IMR-90 (cell line): ENCODE data around the gene OR2T2. TPM values are rescaled to one million over a fixed set of nuclear protein-coding genes. Genes with fewer than 3 reads are reported as not detected.

ENCODE experiments used
- ATAC-seq: fragments of 200-7000 bp; cut with Tn5 transposase; 2 replicates; pipeline ENCODE4 v1.9.1; 2020; ENCODE audit warnings: low read depth, mild to moderate bottlenecking, moderate library complexity
- BruUV-seq: library from RNA; stranded (reverse); fragments of 400-500 nt; replicated peaks from 2 replicates; lab custom pipeline; 2021; lab: Mats Ljungman, UMichigan
- CTCF ChIA-PET: fragments of 300-600 bp; formaldehyde crosslinking; extraction: SDS; loops from one replicate; lab custom pipeline; 2021; ENCODE audit warnings: antibody characterized with exemption; lab: Yijun Ruan, JAX
- POLR2A ChIA-PET: fragments of 300-600 bp; sonication (Branson Sonifier 250); formaldehyde crosslinking; loops from one replicate; lab custom pipeline; 2022; ENCODE audit warnings: antibody characterized with exemption; ENCODE audit not compliant: unreplicated experiment; lab: Charles Lee
- DNase-seq: peaks from one replicate; pipeline ENCODE4 v3.0.0; 2013
- H2AFZ ChIP-seq: replicated peaks from 2 replicates; pipeline ENCODE3; 2013; ENCODE audit warnings: low read length, mild to moderate bottlenecking; ENCODE audit not compliant: poor library complexity
- H2AK5ac ChIP-seq: 2 replicates; pipeline ENCODE4 v1.6.1; 2013; ENCODE audit warnings: low read depth, low read length, inconsistent platforms
- H2AK9ac ChIP-seq: replicated peaks from 2 replicates; pipeline ENCODE3; 2013; ENCODE audit warnings: mild to moderate bottlenecking, low read depth, low read length, moderate library complexity; ENCODE audit not compliant: poor library complexity
- H2BK120ac ChIP-seq: 2 replicates; pipeline ENCODE4 v1.6.1; 2013; ENCODE audit warnings: low read depth, low read length, inconsistent platforms
- H2BK15ac ChIP-seq: 3 replicates; pipeline ENCODE4 v1.6.1; 2013; ENCODE audit warnings: low read depth, low read length, inconsistent platforms
- H2BK20ac ChIP-seq: 2 replicates; pipeline ENCODE4 v1.6.1; 2013; ENCODE audit warnings: low read depth, mild to moderate bottlenecking, inconsistent platforms, low read length, moderate library complexity
- H2BK5ac ChIP-seq: 2 replicates; pipeline ENCODE4 v1.6.1; 2013; ENCODE audit warnings: mild to moderate bottlenecking, low read depth, low read length, inconsistent platforms; ENCODE audit not compliant: poor library complexity, severe bottlenecking
- H3K14ac ChIP-seq: replicated peaks from 2 replicates; pipeline ENCODE4 v1.6.1; 2013; ENCODE audit warnings: low read depth, low read length, inconsistent platforms
- H3K18ac ChIP-seq: 2 replicates; pipeline ENCODE4 v1.6.1; 2013; ENCODE audit warnings: low read depth, low read length, control low read depth
- H3K23ac ChIP-seq: 2 replicates; pipeline ENCODE4 v1.6.1; 2013; ENCODE audit warnings: low read depth, low read length, inconsistent platforms
- H3K27ac ChIP-seq: 2 replicates; pipeline ENCODE4 v1.5.1; 2013; ENCODE audit warnings: mild to moderate bottlenecking, control low read depth, low read length; ENCODE audit not compliant: insufficient read depth
- H3K27me3 ChIP-seq: 2 replicates; pipeline ENCODE4 v1.6.1; 2013; ENCODE audit warnings: low read length; ENCODE audit not compliant: control insufficient read depth, insufficient read depth
- H3K36me3 ChIP-seq: 2 replicates; pipeline ENCODE4 v1.6.1; 2013; ENCODE audit warnings: low read length, mixed read lengths; ENCODE audit not compliant: control insufficient read depth, insufficient read depth
- H3K4ac ChIP-seq: 2 replicates; pipeline ENCODE4 v1.6.1; 2013; ENCODE audit warnings: low read depth, low read length, inconsistent platforms
- H3K4me1 ChIP-seq: 2 replicates; pipeline ENCODE4 v1.6.1; 2013; ENCODE audit warnings: low read length, mixed read lengths; ENCODE audit not compliant: control insufficient read depth, insufficient read depth
- H3K4me2 ChIP-seq: 2 replicates; pipeline ENCODE4 v1.6.1; 2013; ENCODE audit warnings: low read depth, mild to moderate bottlenecking, control low read depth, low read length, moderate library complexity
- H3K4me3 ChIP-seq: 2 replicates; pipeline ENCODE4 v1.5.1; 2013; ENCODE audit warnings: low read depth, mild to moderate bottlenecking, control low read depth, low read length, moderate library complexity; ENCODE audit not compliant: insufficient read depth
- H3K56ac ChIP-seq: 2 replicates; pipeline ENCODE4 v1.6.1; 2013; ENCODE audit warnings: low read length, inconsistent platforms; ENCODE audit not compliant: insufficient read depth; ENCODE audit errors: extremely low read depth
- H3K79me1 ChIP-seq, 2 experiments: 2 replicates each; pipeline ENCODE4 v1.6.1; 2013; ENCODE audit warnings: low read length in 2 of 2, inconsistent platforms in 1 of 2, low read depth in 1 of 2
- H3K9ac ChIP-seq: 2 replicates; pipeline ENCODE4 v1.6.1; 2013; ENCODE audit warnings: low read depth, low read length, control low read depth
- H3K9me1 ChIP-seq: 2 replicates; pipeline ENCODE4 v1.6.1; 2013; ENCODE audit warnings: low read length, inconsistent platforms; ENCODE audit not compliant: insufficient read depth
- H3K9me3 ChIP-seq: 2 replicates; pipeline ENCODE4 v1.6.1; 2013; ENCODE audit warnings: low read length; ENCODE audit not compliant: control insufficient read depth, insufficient read depth
- H4K20me1 ChIP-seq: 2 replicates; pipeline ENCODE4 v1.6.1; 2013; ENCODE audit warnings: low read length, inconsistent platforms; ENCODE audit not compliant: insufficient read depth
- H4K5ac ChIP-seq: 2 replicates; pipeline ENCODE4 v1.6.1; 2013; ENCODE audit warnings: mild to moderate bottlenecking, low read depth, low read length, control low read depth
- H4K8ac ChIP-seq, 2 experiments: 2 replicates each; pipeline ENCODE4 v1.6.1; 2013; ENCODE audit warnings: low read depth in 2 of 2, low read length in 2 of 2, control low read depth in 1 of 2, inconsistent platforms in 1 of 2
- H4K91ac ChIP-seq: 2 replicates; pipeline ENCODE4 v1.6.1; 2013; ENCODE audit warnings: low read depth, low read length, inconsistent platforms; ENCODE audit not compliant: insufficient read depth
- BHLHE40 ChIP-seq: fragments of 150-350 bp; IDR thresholded peaks from 2 replicates; pipeline ENCODE4 v1.6.1; 2016; ENCODE audit warnings: mild to moderate bottlenecking, low read depth, low read length
- CEBPB ChIP-seq: IDR thresholded peaks from 2 replicates; pipeline ENCODE4 v1.6.1; 2012; ENCODE audit warnings: low read depth, low read length, improper control_type of control experiment
- CHD1 ChIP-seq: IDR thresholded peaks from 2 replicates; pipeline ENCODE4 v1.6.1; 2012; ENCODE audit warnings: low read depth, low read length, improper control_type of control experiment
- CTCF ChIP-seq: conservative IDR thresholded peaks from 2 replicates; pipeline ENCODE4 v1.5.1; 2012; ENCODE audit warnings: mild to moderate bottlenecking, low read depth, low read length, improper control_type of control experiment
- ELK1 ChIP-seq: fragments of 150-350 bp; IDR thresholded peaks from 2 replicates; pipeline ENCODE4 v1.6.1; 2016; ENCODE audit warnings: low read depth, mild to moderate bottlenecking, low read length, moderate library complexity, borderline replicate concordance
- FOS ChIP-seq: fragments of 150-350 bp; IDR thresholded peaks from 2 replicates; pipeline ENCODE4 v1.6.1; 2016; ENCODE audit warnings: low read depth, low read length
- MAFK ChIP-seq: IDR thresholded peaks from 2 replicates; pipeline ENCODE4 v1.6.1; 2012; ENCODE audit warnings: low read depth, low read length, improper control_type of control experiment
- MAZ ChIP-seq: IDR thresholded peaks from 2 replicates; pipeline ENCODE4 v1.6.1; 2012; ENCODE audit warnings: low read depth, mild to moderate bottlenecking, low read length, improper control_type of control experiment, moderate library complexity, borderline replicate concordance
- MXI1 ChIP-seq: IDR thresholded peaks from 2 replicates; pipeline ENCODE4 v1.6.1; 2012; ENCODE audit warnings: low read depth, mild to moderate bottlenecking, low read length, moderate library complexity, borderline replicate concordance
- NFE2L2 ChIP-seq: fragments of 150-350 bp; IDR thresholded peaks from 2 replicates; pipeline ENCODE4 v1.6.1; 2016; ENCODE audit warnings: low read depth, mild to moderate bottlenecking, low read length
- POLR2A ChIP-seq: IDR thresholded peaks from 2 replicates; pipeline ENCODE4 v1.6.1; 2012; ENCODE audit warnings: mild to moderate bottlenecking, low read depth, low read length
- RAD21 ChIP-seq: IDR thresholded peaks from 2 replicates; pipeline ENCODE4 v1.6.1; 2012; ENCODE audit warnings: low read length, improper control_type of control experiment
- RCOR1 ChIP-seq: IDR thresholded peaks from 2 replicates; pipeline ENCODE4 v1.6.1; 2012; ENCODE audit warnings: mild to moderate bottlenecking, low read length, improper control_type of control experiment; ENCODE audit not compliant: insufficient replicate concordance
- RFX5 ChIP-seq: IDR thresholded peaks from 2 replicates; pipeline ENCODE4 v1.8.0; 2012; ENCODE audit warnings: low read depth, mild to moderate bottlenecking, low read length, moderate library complexity
- SMC3 ChIP-seq: fragments of 150-350 bp; IDR thresholded peaks from 2 replicates; pipeline ENCODE4 v1.6.1; 2016; ENCODE audit warnings: low read depth, mild to moderate bottlenecking, antibody characterized with exemption, low read length, moderate library complexity
- USF2 ChIP-seq: fragments of 150-350 bp; IDR thresholded peaks from 2 replicates; pipeline ENCODE4 v1.6.1; 2017; ENCODE audit warnings: mild to moderate bottlenecking, antibody characterized with exemption, low read length, low read depth
- WGBS, 2 experiments: methylation state at CpG; one replicate each; pipeline versions ENCODE4 v1.1.5 to v1.1.7; 2013; ENCODE audit warnings: missing lambda C conversion rate in 2 of 2; ENCODE audit not compliant: insufficient read length in 1 of 2; ENCODE audit errors: extremely low coverage in 2 of 2; 5-methylcytosine and 5-hydroxymethylcytosine counted together
- dilution Hi-C: fragments of 300-500 bp; cut with HindIII; formaldehyde crosslinking; loops from one replicate; pipeline ENCODE4 v1.14.3; 2018; ENCODE audit warnings: low sequenced_read_pairs; ENCODE audit not compliant: unreplicated experiment
- in situ Hi-C: fragments of 300-500 bp; cut with MboI; formaldehyde crosslinking; loops from 3 replicates; pipeline ENCODE4 v1.14.3; 2019; ENCODE audit warnings: low sequenced_read_pairs, inconsistent platforms, mixed read lengths
- intact Hi-C: fragments of 100-400 bp; cut with micrococcal nuclease; formaldehyde crosslinking; loops from 2 replicates; pipeline ENCODE4 v1.10.0; 2022
- polyA plus RNA-seq, 3 experiments: library from polyadenylated mRNA; depleted of rRNA; stranded (reverse); fragments of >200 nt; gene quantifications; 2 replicates each; pipeline ENCODE4 v1.2.3, GENCODE V29; 2012; ENCODE audit warnings: low replicate concordance in 1 of 3
- total RNA-seq: library from RNA; depleted of rRNA; stranded (reverse); fragments of >200 nt; gene quantifications from 2 replicates; pipeline ENCODE4 v1.2.3, GENCODE V29; 2012

The OR2T2 gene
- total and polyA plus RNA-seq, 2 of the 4 experiments (the other 2 are of a cell fraction), result not detected

GRCh38 chr1:248421384-248421783, 24.1 kb upstream of the OR2T2 start:
- Histone ChIP-seq H3K79me1 (no peaks in the 10 kb centered on the region), H2AK5ac (no peak overlapping the region), H3K9me1 (no peaks in the 10 kb centered on the region), H3K56ac (no peak overlapping the region), H2AK9ac (no peak overlapping the region), H3K23ac (no peak overlapping the region), H3K18ac (no peak overlapping the region), H3K14ac (no peak overlapping the region), H3K27ac (no peak overlapping the region), H4K20me1 (no peaks in the 10 kb centered on the region), H3K27me3 (no peaks in the 10 kb centered on the region), H3K9me3 (peaks cover 9% of the 10 kb centered on the region), H2BK5ac (no peak overlapping the region), H3K9ac (no peak overlapping the region), H2AFZ (no peak overlapping the region), H4K8ac (no peak overlapping the region), H2BK20ac (no peak overlapping the region), H3K4ac (no peak overlapping the region), H3K36me3 (no peaks in the 10 kb centered on the region), H2BK120ac (no peak overlapping the region), H3K4me1 (no peaks in the 10 kb centered on the region), H4K91ac (no peak overlapping the region), H3K4me3 (no peak overlapping the region), H4K5ac (no peak overlapping the region), H3K4me2 (no peak overlapping the region), H2BK15ac (no peak overlapping the region)
- ChIA-PET POLR2A (no interaction called here), CTCF (no interaction called here)
- intact Hi-C loops, result no loop called here
- BruUV-seq, result no TSS peak
- in situ Hi-C loops, result no loop called here
- dilution Hi-C loops, result no loop called here
- no CpG with 5 or more reads among the region's 1 CpG for WGBS, 2 experiments
- ATAC-seq, result no peak
- DNase-seq, result no peak
- TF ChIP-seq FOS (no peak), MAFK (no peak), MXI1 (no peak), CHD1 (no peak), SMC3 (no peak), MAZ (no peak), RCOR1 (no peak), POLR2A (no peak), CTCF (no peak), RAD21 (no peak), BHLHE40 (no peak), NFE2L2 (no peak), RFX5 (no peak), CEBPB (no peak), ELK1 (no peak), USF2 (no peak)
